Measurements from ENCODE around the gene CLDN9. TPM values are rescaled to one million over a fixed set of nuclear protein-coding genes. Genes with fewer than 3 reads are reported as not detected.

CLDN9 gene
- total RNA-seq, 2 experiments from 2014 or later = not detected

- ChIA-PET CTCF (interaction anchor here (1.0 kb wide), 1 partner anchor 59 kb away, joined by 3 read pairs; no protein-coding TSS in a partner anchor), POLR2A (interaction anchor here (0.7 kb wide), 1 partner anchor 34 kb away, joined by 3 read pairs; no protein-coding TSS in a partner anchor)
These were observed 26.0 kb upstream of the CLDN9 start for GRCh38 chr16:2986623-2987188.

- ChIA-PET POLR2A (no interaction called here), CTCF (interaction anchor here (1.0 kb wide), 1 partner anchor 60 kb away, joined by 3 read pairs; no protein-coding TSS in a partner anchor)
These were observed 25.4 kb upstream of the CLDN9 start for GRCh38 chr16:2987286-2987685.

GRCh38 chr16:2987833-2988232 is 24.9 kb upstream of the CLDN9 start:
- ChIA-PET POLR2A (no interaction called here), CTCF (interaction anchor here (1.0 to 1.2 kb wide), 2 partner anchors 35 to 61 kb away, joined by 3 read pairs; no protein-coding TSS in a partner anchor)

- CTCF ChIA-PET = interaction anchor here (1.2 kb wide), 1 partner anchor 34 kb away, joined by 3 read pairs; no protein-coding TSS in a partner anchor
- POLR2A ChIA-PET = no interaction called here
These were observed 24.1 kb upstream of the CLDN9 start for GRCh38 chr16:2988590-2989099.

GRCh38 chr16:2990891-2991290 is 21.8 kb upstream of the CLDN9 start:
- ChIA-PET CTCF (interaction anchor here (0.8 kb wide), 1 partner anchor 17 kb away, joined by 3 read pairs; no protein-coding TSS in a partner anchor), POLR2A (no interaction called here)

GRCh38 chr16:2991566-2992261 is 21.0 kb upstream of the CLDN9 start:
- ChIA-PET CTCF (interaction anchor here (0.8 kb wide), 1 partner anchor 16 kb away, joined by 3 read pairs; no protein-coding TSS in a partner anchor), POLR2A (no interaction called here)

GRCh38 chr16:2992383-2993081 is 20.2 kb upstream of the CLDN9 start:
- ChIA-PET CTCF (no interaction called here), POLR2A (no interaction called here)

GRCh38 chr16:2996298-2996697 is 16.4 kb upstream of the CLDN9 start:
- POLR2A ChIA-PET = no interaction called here

GRCh38 chr16:2999929-3000328 is 12.8 kb upstream of the CLDN9 start:
- CTCF ChIA-PET = interaction anchor here (2.1 kb wide), 1 partner anchor 29 kb away, joined by 12 read pairs; no protein-coding TSS in a partner anchor
- POLR2A ChIA-PET = no interaction called here

More at GRCh38 chr16:2996298-2996697, 16.4 kb upstream of the CLDN9 start:
- CTCF ChIA-PET = interaction anchor here (0.8 kb wide), 1 partner anchor 32 kb away, joined by 3 read pairs; no protein-coding TSS in a partner anchor

- ChIA-PET POLR2A (no interaction called here), CTCF (interaction anchor here (1.6 to 2.1 kb wide), 2 partner anchors 28 to 31 kb away, joined by 6 to 12 read pairs; no protein-coding TSS in a partner anchor)
These were observed 12.2 kb upstream of the CLDN9 start for GRCh38 chr16:3000540-3000939.

GRCh38 chr16:3001316-3001715 is 11.4 kb upstream of the CLDN9 start:
- POLR2A ChIA-PET = no interaction called here
- CTCF ChIA-PET = interaction anchor here (1.6 to 2.1 kb wide), 2 partner anchors 27 to 30 kb away, joined by 6 to 12 read pairs; no protein-coding TSS in a partner anchor

GRCh38 chr16:3003582-3004270 is 9.0 kb upstream of the CLDN9 start:
- CTCF ChIA-PET = interaction anchor here (0.8 to 7.2 kb wide), 10 partner anchors 9 to 123 kb away, joined by 3 to 73 read pairs (median 3); partner anchors contain the start of genes HCFC1R1, PKMYT1, THOC6 and TNFRSF12A

GRCh38 chr16:3004319-3004718 is 8.4 kb upstream of the CLDN9 start:
- POLR2A ChIA-PET = interaction anchor here (1.0 to 1.2 kb wide), 2 partner anchors 18 to 145 kb away, joined by 3 to 4 read pairs; no protein-coding TSS in a partner anchor
- CTCF ChIA-PET = interaction anchor here (0.8 to 7.2 kb wide), 10 partner anchors 10 to 122 kb away, joined by 3 to 73 read pairs (median 3); partner anchors contain the start of genes HCFC1R1, PKMYT1, THOC6 and TNFRSF12A

More at GRCh38 chr16:3003582-3004270, 9.0 kb upstream of the CLDN9 start:
- POLR2A ChIA-PET = interaction anchor here (1.0 kb wide), 1 partner anchor 18 kb away, joined by 3 read pairs; no protein-coding TSS in a partner anchor

- POLR2A ChIA-PET = interaction anchor here (1.2 kb wide), 1 partner anchor 144 kb away, joined by 4 read pairs; no protein-coding TSS in a partner anchor
- CTCF ChIA-PET = interaction anchor here (0.6 to 7.2 kb wide), 4 partner anchors 18 to 234 kb away, joined by 4 to 73 read pairs (median 11); partner anchors contain the start of genes HCFC1R1 and THOC6
These were observed 7.9 kb upstream of the CLDN9 start for GRCh38 chr16:3004781-3005284.

GRCh38 chr16:3007059-3007956 is 5.4 kb upstream of the CLDN9 start:
- POLR2A ChIA-PET = interaction anchor here (0.5 to 0.6 kb wide), 2 partner anchors 32 to 120 kb away, joined by 3 to 5 read pairs; no protein-coding TSS in a partner anchor
- CTCF ChIA-PET = interaction anchor here (0.9 to 7.2 kb wide), 4 partner anchors 13 to 22 kb away, joined by 3 to 73 read pairs (median 10); partner anchors contain the start of gene TNFRSF12A

- POLR2A ChIA-PET = interaction anchor here (0.6 kb wide), 1 partner anchor 31 kb away, joined by 3 read pairs; no protein-coding TSS in a partner anchor
- CTCF ChIA-PET = interaction anchor here (0.9 to 7.2 kb wide), 4 partner anchors 13 to 21 kb away, joined by 3 to 73 read pairs (median 10); partner anchors contain the start of gene TNFRSF12A
These were observed 4.6 kb upstream of the CLDN9 start for GRCh38 chr16:3007957-3008689.
